Skeletal muscle cell (primary cell): ENCODE data around the gene STX18.
"Not testable (repeated sequence)": the region's sequence is repeated elsewhere in the genome, so short reads cannot be mapped to it uniquely, and the experiment has no call there.

Source experiments
- DNase-seq: peaks from one replicate; pipeline ENCODE4 v3.0.0-alpha.2; 2010; ENCODE audit warnings: low read depth
- H3K4me3 ChIP-seq: 2 replicates; pipeline ENCODE4 v1.5.1; 2011; ENCODE audit warnings: low read depth, mild to moderate bottlenecking, control low read depth, low read length, moderate library complexity

The STX18 gene

GRCh38 chr4:4541661-4542570 lies at the start of gene STX18:
Gene STX18, minus strand, starts transcription at chr4:4542048. Its CDS starts 84 bp downstream, at chr4:4541964.
- DNase-seq: peak; percentile 58
- H3K4me3 ChIP-seq: peak within 1 kb of the TSS; percentile 95

- no peak overlapping the region for H3K4me3 ChIP-seq
- no peak for DNase-seq
Observed at GRCh38 chr4:4591071-4591470, 49.2 kb upstream of the STX18 start.

DNA sequence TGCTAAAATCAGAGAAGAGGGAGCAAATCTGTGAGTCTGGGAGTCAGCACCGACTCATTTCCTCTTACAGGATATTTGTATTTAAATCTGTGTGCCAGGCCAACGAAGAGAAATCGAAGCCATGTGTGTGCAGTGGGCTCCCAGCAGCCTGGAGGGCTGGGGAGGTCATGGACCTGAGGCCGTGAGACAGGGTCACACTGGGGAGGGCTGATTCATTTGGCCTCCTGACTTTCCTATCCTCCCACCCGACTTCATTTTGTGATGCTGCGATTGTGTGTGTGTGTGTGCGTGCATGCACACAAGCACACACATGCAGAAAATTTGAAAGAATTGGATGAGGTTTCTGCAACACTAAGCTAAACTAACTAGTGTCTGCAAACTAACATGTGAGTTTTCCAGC lies 48.7 kb upstream of the STX18 start:
- no peak overlapping the region for H3K4me3 ChIP-seq
- DNase-seq: peak; percentile 25

DNA sequence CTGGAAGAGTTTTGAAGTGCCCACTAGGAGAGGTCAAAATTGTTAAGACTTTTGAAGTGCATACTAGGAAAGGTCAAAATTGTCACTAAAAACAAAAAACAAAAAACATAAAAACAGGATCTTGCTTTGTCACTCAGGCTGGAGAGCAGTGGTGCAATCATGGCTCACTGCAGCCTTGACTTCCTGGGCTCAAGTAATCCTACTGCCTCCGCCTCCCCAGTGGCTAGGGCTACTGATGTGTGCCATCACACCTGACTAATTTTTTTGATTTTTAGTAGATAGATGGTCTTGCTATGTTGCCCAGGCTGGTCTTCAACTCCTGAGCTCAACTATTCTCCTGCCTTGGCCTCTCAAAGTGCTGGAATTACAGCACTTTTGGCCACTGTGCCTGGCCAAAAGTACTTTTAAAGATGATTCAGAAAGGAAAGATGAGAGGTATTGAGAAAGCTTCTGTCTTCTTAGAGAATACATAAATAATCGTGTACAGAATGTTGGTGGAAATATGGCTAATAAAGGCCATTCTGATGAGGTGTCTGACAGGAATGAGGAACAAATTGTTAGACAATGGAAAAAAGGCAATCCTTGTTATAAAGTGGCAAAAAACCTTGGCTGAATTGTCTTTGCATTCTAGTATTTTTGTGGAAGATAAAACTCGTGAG lies 43.3 kb upstream of the STX18 start:
- DNase-seq: peak; percentile 49
- no peak overlapping the region for H3K4me3 ChIP-seq

- DNase-seq: no peak
Observed at GRCh38 chr4:4583606-4584005, 41.8 kb upstream of the STX18 start.

GRCh38 chr4:4582653-4583052 lies 40.8 kb upstream of the STX18 start:
- no peak for DNase-seq
- no peak overlapping the region for H3K4me3 ChIP-seq

More at GRCh38 chr4:4583606-4584005, 41.8 kb upstream of the STX18 start:
- no peak overlapping the region for H3K4me3 ChIP-seq

GRCh38 chr4:4580494-4580893 lies 38.6 kb upstream of the STX18 start:
- DNase-seq: no peak
- H3K4me3 ChIP-seq: no peak overlapping the region

DNA sequence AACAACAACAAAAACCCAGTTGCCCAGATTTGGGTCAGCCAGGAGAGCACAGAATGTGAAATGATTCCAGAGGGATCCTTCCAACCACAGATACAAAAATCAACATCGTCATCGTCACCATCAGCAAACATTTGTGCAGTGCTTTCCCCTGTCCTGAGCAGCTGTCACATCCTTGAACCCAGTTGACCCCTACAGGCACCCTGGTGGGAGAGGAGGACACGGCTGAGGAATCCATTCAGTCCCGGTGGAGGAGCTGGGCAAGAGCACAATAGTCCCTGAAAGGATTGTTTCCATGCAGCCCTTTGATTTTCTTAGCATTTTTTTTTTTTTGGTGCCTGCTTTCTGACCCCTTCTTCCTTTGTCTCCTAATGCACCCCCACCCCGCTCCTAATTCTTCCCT lies 37.1 kb upstream of the STX18 start:
- no peak overlapping the region for H3K4me3 ChIP-seq
- DNase-seq: no peak

- H3K4me3 ChIP-seq: no peak overlapping the region
- DNase-seq: no peak
Observed at GRCh38 chr4:4577359-4577875, 35.6 kb upstream of the STX18 start.

DNA sequence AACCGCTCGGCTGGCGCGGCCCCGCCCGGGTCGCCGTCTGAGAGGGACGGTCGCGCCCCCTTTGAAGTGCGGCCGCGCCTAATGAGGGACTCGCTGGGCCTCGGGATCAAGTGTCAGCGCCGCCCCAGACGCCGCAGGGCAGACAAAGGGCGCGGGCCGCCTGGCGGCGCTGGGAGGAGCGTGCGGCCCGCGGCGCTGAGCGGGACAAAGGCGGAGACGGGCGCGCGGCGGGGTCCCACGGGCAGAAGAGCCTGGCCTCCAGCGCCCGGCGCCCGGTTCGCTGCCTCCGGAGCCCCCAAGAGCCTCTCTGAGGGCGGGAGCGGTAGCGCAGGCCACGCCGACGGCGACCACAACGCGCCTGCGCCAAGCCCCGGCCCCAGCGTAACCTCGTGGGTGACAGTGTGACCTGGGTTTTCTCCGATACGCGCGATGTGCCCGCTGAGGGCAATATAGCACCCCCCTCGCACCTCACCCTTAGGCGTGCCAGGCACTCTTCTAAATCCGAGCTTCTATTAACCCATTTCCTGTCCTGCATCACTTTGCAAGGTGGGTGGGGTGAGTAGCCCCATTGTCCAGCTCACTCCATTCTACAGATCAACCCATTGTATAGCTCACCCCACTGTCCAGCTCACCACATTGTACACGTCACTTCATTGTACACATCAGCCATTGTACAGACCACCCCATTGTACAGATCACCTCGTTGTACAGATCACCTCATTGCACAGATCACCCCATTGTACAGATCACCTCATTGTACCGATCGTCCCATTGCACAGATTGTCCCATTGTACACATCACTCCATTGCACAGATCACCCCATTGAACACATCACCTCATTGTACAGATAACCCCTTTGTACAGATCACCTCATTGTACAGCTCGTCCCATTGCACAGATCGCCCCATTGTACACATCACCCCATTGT lies 33.7 kb upstream of the STX18 start:
- DNase-seq: no peak
- H3K4me3 ChIP-seq: peak overlapping the region; percentile 60

GRCh38 chr4:4574792-4575191 lies 32.9 kb upstream of the STX18 start:
- DNase-seq: peak; percentile 78
- peak overlapping the region; percentile 60 for H3K4me3 ChIP-seq

GRCh38 chr4:4574052-4574451 lies 32.2 kb upstream of the STX18 start:
- no peak overlapping the region for H3K4me3 ChIP-seq
- no peak for DNase-seq

GRCh38 chr4:4572821-4573220 lies 31.0 kb upstream of the STX18 start:
- DNase-seq: no peak
- no peak overlapping the region for H3K4me3 ChIP-seq

DNA sequence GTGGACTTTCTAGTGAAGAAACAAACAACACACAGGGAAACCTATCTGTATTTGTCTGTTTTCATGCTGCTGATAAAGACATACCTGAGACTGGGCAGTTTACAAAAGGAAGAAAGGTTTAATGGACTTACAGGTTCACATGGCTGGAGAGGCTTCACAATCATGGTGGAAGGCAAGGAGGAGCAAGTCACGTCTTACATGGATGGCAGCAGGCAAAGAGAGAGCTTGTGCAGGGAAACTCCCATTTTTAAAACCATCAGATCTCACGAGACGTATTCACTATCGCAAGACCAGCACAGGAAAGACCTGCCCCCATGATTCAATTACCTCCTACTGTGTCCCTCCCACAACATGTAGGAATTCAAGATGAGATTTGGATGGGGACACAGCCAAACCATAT lies 28.0 kb upstream of the STX18 start:
- DNase-seq, H3K4me3 ChIP-seq: not testable (repeated sequence)

GRCh38 chr4:4568806-4569427 lies 27.1 kb upstream of the STX18 start:
- H3K4me3 ChIP-seq: no peak overlapping the region
- no peak for DNase-seq

DNA sequence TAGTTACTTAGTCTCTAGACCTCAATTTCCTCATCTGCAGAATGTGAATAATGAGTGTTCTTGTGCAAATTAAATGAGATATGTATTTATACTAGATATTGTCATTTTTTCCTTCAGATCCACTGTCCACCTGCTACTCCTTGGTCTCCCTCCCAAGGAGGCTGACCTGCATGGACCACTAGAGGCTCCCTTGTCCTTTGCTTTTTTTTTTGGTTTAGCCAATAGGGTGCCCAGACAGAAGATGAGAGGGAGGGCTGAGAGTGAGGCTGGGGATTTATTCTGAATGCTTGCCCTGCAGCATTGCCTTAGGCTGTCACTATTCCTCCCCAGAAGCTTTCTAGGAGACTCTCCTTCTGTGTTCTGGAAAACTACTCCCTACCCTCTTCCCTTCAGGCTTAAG lies 24.5 kb upstream of the STX18 start:
- DNase-seq, H3K4me3 ChIP-seq: not testable (repeated sequence)

DNA sequence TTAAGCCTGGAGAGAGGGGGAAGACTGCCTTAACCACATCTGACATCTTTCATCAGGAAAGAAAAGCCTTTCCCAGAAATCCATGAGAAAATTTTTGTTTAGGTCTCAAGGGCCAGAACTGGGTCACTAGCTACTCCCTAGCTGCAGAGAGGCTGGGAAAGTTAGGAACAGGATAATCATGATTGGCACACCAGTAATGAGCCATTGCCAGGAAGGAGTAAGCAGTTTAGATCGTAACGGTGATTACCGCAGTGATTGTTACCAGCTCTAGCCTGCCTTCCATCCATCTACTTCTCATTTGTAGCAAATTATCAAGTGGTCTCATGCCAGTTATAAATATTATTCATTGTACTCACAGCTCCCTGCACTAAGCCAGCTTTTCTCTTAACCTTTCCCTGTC lies 22.7 kb upstream of the STX18 start:
- no peak for DNase-seq
- no peak overlapping the region for H3K4me3 ChIP-seq

GRCh38 chr4:4560642-4561041 lies 18.8 kb upstream of the STX18 start:
- DNase-seq: no peak
- H3K4me3 ChIP-seq: no peak overlapping the region

- H3K4me3 ChIP-seq: no peak overlapping the region
- DNase-seq: no peak
Observed at GRCh38 chr4:4560136-4560535, 18.3 kb upstream of the STX18 start.
